GM10266 (cell line): ENCODE measurements around the gene LAPTM5.

Experiments used
- DNase-seq: peaks from one replicate; pipeline ENCODE4 v3.0.0; 2012; ENCODE audit errors: extremely low spot score
- TF ChIP-seq, protein P1 (sequence below): IDR thresholded peaks from 2 replicates; pipeline ENCODE4 v1.5.1; 2012; ENCODE audit warnings: mild to moderate bottlenecking, low read depth; ENCODE audit not compliant: control insufficient read depth, insufficient read depth; ENCODE audit errors: missing control alignments

Gene LAPTM5

DNA sequence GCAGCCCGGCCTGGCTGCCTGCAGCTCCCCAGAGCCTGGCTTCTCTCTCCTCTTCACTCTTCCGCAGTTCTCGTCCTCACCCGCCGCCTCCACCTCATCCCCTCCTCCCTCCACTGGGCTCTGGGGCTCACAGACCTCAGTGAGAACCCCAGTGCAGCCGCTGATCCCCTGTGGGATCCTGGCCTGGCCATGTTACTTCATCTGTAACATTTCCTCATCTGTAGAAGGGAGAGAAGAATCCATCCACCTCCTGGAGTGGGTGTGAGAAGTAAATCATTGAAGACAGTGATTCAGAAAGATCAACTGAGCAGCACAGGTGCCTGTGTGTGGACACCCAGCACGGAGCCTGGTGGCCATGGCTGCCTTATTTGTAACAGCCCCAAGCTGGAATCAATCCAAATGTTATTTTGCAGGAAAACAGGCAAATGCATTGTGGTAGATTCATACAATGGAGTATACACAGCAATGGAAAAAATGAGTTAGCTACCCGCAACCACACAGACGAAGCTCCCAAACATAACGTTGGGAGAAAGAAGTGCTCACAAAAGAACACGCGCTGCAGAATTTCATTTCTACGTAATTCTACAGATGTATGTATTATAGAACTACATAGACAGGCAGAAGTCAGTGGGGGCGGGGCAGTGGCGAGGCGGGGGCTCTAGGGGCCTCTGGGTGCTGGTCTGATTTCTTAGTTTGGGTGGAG is 8.7 kb downstream of the LAPTM5 start:
- TF ChIP-seq, protein P1, sequence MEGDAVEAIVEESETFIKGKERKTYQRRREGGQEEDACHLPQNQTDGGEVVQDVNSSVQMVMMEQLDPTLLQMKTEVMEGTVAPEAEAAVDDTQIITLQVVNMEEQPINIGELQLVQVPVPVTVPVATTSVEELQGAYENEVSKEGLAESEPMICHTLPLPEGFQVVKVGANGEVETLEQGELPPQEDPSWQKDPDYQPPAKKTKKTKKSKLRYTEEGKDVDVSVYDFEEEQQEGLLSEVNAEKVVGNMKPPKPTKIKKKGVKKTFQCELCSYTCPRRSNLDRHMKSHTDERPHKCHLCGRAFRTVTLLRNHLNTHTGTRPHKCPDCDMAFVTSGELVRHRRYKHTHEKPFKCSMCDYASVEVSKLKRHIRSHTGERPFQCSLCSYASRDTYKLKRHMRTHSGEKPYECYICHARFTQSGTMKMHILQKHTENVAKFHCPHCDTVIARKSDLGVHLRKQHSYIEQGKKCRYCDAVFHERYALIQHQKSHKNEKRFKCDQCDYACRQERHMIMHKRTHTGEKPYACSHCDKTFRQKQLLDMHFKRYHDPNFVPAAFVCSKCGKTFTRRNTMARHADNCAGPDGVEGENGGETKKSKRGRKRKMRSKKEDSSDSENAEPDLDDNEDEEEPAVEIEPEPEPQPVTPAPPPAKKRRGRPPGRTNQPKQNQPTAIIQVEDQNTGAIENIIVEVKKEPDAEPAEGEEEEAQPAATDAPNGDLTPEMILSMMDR, result no peak
- DNase-seq, result no peak

DNA sequence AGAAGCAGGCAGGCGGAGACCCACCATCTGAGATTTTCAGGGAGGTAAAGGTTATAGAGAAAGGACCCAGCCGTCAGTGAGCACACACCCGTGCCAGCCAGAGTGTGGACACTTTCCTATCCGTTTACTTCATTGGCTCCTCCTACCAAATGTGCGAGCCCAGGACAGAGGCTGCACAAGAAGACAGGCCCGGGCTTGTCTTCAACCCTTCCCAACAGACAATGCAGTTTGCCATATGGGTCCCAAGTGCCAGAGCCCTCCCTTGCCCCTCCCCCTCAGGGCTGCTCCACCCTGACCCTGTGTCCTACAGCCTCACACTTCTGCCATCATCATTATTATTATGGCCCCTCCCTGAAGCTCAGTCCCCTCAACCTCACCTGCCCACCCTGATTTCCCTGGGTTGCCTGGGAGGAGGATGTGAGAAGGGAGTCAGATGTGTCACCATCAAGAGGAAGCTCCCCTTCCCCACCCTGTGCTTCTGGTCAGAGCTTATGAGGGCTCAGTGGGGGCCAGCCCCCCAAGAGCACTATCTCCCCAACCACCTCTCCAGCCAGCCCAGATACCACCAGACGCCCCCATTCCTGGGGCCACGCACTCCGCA is 9.4 kb downstream of the LAPTM5 start:
- TF ChIP-seq, protein P1, result no peak
- DNase-seq, result no peak

DNA sequence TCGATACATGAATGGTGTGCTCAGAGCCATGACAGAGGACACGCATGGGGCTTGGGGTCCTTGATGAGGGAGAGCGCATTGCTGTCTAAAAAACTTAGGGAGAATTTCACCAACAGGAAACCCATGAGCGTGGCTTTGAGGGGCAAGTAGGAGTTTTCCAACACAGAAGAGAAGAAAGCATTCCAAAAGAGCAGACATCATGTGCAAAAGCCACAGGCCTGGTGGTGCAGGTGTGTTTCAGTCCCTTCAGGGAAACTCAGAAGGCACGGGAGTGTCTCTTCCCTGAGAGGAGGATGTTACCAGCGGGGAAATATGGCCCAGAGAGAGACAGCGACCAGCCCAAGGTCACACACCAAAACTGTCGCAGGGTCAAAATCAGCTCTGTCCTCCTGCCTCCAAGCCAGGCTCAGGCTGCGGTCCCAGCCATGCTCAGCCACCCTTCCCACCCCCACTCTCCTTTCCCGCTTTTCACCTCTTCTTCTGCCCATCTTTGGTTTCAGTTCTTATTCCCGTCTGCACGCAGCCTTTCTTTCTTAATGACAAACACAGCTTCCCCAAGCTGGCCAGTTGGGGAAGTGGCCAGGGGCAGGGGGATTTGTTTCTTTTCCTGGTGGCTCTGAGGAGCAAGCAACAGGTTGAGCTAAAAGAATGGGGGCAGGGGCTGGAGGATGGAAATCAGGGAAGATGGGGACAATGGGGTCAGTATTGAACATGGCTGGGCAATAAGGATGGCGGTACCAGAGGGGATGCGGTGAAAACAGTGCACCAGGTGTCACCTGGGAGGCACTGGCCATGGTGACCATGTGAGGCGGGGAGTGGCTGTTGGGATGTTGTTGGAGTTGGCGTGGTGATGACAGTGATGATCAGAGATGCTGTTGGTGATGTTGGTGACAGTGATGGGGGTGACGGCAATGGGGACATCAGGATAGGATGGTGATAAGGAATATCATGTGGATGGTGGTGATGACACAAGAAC is 10.3 kb downstream of the LAPTM5 start:
- TF ChIP-seq, protein P1, result no peak
- no peak for DNase-seq

DNA sequence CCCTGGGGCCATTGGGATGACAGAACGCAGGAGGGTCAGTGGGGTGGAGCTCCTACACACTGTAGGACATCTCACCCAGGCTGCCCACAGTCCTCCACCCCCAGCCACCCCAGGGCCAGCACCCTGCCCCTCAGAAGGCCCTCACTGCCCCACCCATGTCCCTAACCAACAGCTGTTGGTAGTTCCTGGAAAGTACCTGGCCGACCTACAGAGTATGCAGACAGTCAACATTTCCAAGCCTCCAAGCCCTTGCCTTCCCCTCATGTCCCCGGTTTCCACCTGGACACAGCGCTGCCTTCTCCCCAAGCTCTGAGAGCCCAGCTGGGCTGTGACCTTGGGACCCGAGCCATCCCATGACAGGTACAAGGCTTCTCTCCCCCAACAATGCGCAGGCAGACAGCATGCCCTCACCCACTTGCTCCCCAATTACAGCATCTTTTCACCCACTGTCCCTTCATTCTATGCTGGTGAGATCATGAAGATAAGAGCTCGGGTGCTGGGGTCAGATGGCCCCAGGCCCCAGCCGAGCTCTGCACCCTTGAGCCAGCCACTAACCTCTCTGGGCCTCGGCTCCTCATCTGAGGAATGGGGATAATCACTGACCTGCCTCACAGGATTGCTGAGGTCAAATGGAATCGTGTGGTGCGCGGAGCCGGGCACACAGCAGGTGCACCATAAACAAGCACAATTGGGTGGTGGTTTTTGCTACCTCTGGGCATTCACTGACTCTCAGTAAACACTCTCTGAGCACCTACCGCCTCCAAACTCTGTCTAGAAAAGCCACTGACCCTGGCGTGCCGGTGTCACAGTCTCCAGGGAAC is 11.2 kb downstream of the LAPTM5 start:
- no peak for DNase-seq
- TF ChIP-seq, protein P1, result no peak

DNA sequence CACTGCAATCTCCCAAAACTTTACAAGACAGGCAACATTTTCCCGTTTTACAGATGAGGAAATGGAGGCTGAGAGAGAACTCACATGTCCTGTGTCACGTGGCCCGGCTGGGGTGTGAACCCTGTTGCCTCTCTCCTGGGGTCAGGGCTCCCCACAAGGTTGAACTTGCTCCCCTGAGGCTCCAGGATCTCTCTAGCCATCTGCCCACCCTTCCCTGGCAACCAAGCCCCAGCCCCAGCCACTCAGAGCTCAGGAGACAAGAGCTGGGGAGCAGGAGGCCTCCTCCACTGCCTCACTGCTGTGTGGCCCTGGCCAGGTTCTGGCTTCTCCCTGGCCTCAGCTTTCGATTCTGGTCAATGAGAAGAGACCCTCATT is 11.8 kb downstream of the LAPTM5 start:
- TF ChIP-seq, protein P1, result no peak
- DNase-seq, result no peak

DNA sequence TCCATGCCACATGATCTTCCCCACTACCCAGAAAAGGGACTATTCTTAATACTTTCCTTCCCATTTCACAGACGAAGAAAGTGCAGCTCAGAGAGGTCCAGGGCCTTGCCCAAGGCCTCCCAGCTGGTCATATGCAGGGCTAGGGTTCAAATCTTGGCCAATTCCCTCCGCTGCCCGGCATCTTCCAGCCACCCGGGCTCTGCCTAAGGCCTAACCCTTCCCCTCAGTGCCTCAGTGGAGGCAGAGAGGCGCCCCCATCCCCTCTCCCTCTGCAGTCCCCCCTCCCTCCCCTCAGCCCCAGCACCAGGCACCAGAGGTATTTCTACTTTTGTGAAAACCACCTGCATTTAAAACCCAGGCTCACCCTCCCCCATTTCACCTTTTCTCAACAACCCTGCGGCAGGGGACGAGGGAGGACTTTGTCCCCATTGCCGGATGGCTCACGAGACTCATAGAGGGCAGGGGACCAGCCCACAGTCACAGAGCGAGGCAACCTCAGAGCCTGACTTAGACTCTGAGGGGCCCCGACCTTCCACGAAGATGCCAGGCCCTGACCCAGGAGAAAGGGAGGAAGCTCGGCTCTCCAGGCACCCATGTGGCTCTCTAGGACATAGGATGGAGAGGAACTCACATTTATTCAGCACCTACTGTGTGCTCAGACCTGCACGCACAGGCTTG is 12.3 kb downstream of the LAPTM5 start:
- TF ChIP-seq, protein P1, result no peak
- DNase-seq, result no peak
